Stimulated activated CD4-positive, alpha-beta T cell treated with anti-CD3 and anti-CD28 coated beads, Interleukin-12 subunit alpha, Interleukin-12 subunit beta, amount 100 ng/mL, for 24 hours (primary cell): ENCODE measurements around the gene UBE4B.
"Not testable (repeated sequence)": the region's sequence is repeated elsewhere in the genome, so short reads cannot be mapped to it uniquely, and the experiment has no call there.

Experiments
- DNase-seq, 2 experiments: peaks; one replicate each; pipeline ENCODE4 v3.0.0-alpha.2; 2020; ENCODE audit warnings: low read depth in 2 of 2

The UBE4B gene

GRCh38 chr1:10071640-10072039 is 38.9 kb downstream of the UBE4B start:
- DNase-seq, result no peak

GRCh38 chr1:10073371-10073770 is 40.6 kb downstream of the UBE4B start:
- DNase-seq, result not testable (repeated sequence)

GRCh38 chr1:10074059-10074851 is 41.5 kb downstream of the UBE4B start:
- peak; percentile 31 to 63 for DNase-seq

- no peak for DNase-seq
Observed at GRCh38 chr1:10074852-10075730, 42.3 kb downstream of the UBE4B start.

- DNase-seq, result no peak
Observed at GRCh38 chr1:10075732-10076131, 43.0 kb downstream of the UBE4B start.

DNA sequence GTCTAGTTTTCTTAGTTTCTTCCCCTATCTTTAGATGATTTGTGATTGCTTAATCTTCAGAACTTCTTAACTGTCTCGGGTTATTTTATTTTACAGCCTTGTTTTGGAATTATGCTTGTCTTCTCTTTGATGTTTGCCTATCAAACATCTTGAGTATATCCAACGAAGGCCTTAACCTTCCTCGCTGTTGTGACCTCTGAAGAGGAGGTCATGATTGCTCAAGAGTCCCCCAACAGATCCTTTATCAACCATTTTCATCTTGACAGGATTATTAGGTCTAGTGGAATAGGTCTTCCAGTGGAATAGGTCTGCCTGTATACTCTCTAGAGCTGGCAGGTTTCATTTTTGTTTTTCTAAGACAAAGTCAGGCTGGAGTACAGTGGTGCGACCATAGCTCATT is 45.7 kb downstream of the UBE4B start:
- DNase-seq, result no peak

DNA sequence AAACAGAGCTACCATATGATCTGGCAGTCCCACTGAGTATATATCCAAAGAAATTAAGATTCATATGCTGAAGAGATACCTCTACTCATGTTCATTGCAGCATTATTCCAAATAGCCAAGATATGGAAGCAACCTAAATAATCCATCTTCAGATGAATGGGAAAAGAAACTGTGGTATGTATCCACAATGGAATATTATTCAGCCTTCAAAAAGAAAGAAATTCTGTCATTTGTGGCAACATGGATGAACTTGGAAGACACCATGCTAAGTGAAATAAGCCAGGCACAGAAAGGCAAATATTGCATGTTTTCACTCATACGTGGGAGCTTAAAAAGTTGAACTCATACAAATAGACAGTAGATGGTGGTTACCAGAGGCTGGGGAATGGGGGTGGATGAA is 47.8 kb downstream of the UBE4B start:
- no peak for DNase-seq

DNA sequence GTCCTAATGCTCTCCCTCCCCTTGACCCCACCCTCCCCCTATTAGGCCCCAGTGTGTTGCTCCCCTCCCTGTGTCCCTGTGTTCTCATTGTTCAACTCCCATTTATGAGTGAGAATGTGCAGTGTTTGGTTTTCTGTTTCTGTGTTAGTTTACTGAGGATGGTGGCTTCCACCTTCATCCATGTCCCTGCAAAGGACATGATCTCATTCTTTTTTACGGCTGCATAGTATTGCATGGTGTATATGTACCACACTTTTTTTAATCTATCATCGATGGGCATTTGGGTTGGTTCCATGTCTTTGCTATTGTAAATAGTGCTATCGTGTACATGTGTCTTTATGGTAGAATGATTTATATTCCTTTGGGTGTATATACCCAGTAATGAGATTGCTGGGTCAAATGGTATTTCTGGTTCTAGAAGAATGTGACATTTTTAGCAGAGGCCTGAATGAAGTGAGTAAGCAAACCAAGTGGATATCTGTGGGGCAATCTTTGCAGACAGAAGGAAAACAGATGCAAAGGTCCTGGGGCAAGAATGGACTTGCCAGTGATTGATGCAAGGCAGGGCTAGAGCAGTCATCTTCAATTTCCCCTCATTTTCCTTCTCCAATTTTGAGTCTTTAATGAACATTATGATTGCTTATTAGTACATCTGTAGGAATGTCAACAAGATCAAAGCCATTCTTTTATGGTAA is 50.2 kb downstream of the UBE4B start:
- no peak for DNase-seq

DNA sequence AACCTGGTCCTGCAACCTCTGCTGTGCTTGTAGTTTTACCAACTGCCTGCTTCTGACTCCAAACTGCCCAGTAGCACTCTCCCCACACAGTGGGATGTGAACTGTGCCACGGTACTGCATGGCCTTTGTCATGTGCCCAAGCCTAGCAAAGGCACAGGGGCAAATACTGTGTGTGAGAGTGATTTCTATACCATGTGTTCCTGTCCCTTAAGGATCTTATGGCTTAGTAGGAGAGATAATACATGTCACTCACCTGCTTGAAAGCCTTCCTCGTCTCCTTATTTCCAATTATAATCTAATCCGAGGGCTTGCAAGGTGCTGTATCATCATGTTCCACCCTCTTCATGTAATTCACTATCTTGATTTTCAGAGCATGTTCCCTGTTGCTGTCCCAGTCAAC is 51.3 kb downstream of the UBE4B start:
- no peak for DNase-seq

DNA sequence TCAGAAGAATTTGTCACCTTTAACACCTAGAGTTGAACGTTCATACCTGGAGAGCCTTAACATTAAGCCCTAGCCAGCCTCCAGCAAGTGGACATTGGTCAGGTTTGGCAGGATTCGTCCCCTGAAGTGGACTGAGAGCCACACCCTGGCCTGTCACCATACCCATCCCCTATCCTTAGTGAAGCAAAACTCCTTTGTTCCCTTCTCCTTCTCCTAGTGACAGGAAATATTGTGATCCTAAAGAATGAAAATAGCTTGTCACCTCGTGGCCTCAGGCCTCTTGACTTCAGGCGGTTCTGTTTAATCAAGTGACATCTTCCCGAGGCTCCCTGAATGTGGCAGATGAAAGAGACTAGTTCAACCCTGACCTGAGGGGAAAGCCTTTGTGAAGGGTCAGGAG is 52.3 kb downstream of the UBE4B start:
- no peak for DNase-seq

DNA sequence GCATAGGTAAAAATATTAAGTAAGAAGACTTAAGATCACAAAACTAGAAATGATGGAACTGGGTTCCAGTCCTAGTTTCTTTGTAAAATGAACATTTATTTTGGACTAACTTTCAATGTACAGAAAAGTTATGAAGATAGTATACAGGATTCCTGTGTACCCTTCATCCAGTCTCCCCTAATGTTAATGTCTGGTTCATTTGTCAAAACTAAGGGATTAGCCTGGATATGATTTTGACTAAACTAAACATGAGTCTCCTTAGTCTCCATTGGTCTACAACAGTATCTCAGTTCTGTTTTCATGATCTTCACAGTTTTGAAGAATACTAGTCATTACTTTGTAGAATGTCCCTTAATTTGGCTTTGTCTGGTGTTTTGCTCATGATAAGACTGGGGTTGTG is 54.5 kb downstream of the UBE4B start:
- DNase-seq, result no peak

GRCh38 chr1:10101929-10102328 is 69.2 kb downstream of the UBE4B start:
- DNase-seq, result no peak

DNA sequence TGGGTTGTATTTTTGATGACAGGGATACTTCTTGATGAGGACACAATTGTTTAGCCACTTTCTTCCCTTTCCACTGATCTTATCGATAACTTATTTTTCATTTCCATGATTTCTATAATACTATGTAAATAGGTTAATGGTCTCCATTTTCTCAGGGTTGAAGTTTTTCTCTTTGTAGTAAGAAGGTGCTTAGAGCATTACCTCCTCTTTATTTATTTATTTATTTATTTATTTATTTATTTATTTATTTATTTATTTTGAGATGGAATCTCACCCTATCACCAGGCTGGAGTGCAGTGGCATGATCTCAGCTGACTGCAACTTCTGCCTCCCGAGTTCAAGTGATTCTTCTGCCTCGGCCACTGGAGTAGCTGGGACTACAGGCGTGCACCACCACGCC is 70.4 kb downstream of the UBE4B start:
- no peak for DNase-seq

- DNase-seq, result no peak
Observed at GRCh38 chr1:10104834-10105233, 72.1 kb downstream of the UBE4B start.

GRCh38 chr1:10105484-10105883 is 72.7 kb downstream of the UBE4B start:
- DNase-seq, result no peak

DNA sequence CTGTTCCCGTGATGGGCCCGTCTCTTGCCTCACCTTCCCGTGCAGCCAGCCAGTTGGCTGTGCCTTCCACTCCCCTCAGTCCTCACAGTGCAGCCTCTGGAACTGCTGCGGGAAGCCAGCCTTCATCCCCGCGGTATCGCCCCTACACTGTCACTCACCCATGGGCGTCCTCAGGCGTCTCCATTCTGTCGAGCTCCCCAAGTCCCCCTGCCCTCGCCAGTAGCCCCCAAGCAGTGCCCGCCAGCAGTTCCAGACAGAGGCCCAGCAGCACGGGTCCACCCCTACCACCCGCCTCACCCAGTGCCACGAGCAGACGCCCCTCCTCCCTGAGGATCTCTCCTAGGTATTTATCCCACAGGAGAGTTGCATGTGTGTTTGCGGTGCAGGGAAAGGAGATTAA is 73.5 kb downstream of the UBE4B start:
- no peak for DNase-seq

DNA sequence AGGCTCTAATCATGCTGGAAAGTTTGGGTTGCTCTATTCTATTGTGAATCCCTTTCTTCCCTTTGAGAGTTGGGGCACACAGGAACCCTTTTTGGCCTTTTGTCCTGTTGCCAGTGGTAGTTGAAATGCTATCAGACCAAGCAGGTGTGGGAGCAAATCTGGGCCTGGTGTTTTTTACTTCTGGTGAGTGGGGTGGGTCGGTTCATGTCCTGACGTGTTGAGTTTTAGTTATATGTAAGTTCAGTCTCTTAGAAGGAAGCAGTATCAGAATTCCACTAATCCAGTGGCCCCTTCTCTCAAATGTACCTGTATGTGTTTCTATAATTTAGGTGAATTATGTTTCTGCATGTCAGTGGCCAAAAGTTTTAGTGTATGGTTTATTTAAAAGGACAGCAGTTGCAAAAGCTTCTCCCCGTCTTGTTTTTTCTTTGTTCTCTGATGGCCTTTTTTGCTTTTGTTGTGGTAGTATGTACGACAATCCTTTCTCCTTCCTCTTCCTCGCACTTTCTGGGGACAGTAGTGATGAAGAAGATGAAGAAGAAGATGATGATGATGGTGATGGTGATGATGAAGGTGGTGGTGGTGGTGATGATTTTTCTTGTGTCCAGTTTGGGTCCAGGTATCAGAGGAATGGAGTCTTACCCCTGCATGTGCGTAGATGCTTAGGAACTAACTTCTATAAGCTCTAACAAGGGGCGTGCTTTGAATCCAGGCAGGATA is 74.2 kb downstream of the UBE4B start:
- DNase-seq, result no peak

DNA sequence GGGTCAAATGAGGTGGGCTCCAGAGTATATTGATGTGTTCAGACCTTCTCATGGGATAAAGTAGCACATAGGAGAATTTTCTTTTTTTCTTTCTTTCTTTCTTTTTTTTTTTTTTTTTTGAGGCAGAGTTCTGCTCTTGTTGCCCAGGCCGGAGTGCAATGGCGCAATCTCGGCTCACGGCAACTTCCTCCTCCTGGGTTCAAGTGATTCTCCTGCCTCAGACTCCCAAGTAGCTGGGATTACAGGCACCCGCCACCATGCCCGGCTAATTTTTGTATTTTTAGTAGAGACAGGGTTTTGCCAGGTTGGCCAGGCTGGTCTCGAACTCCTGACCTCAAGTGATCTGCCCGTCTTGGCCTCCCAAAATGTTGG is 74.7 kb downstream of the UBE4B start:
- DNase-seq, result not testable (repeated sequence)

DNA sequence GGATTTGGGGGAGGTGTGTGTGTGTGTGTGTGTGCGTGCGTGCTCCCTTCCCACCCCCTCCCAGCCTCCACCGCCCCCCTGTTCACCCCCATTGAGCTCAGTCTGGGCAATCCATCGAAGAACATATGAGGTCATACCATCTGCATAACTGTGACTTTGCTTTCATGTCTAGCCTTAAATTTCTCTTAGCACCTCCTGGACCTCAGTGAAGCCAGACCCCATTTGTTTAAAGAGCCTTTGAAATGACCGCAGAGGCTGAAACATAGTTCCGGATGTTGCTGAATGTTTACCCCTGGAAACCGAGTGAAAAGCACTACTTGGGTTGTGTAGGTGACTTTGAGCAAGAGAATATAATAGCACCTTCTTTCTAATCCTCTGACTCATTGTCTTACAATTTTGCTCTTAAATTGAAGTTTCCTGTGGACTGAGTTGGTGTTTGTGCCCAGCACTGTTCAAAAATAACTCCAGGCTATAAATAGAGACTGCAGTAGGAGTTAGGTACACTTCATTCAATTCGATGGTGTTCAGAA is 75.4 kb downstream of the UBE4B start:
- DNase-seq, result no peak

DNA sequence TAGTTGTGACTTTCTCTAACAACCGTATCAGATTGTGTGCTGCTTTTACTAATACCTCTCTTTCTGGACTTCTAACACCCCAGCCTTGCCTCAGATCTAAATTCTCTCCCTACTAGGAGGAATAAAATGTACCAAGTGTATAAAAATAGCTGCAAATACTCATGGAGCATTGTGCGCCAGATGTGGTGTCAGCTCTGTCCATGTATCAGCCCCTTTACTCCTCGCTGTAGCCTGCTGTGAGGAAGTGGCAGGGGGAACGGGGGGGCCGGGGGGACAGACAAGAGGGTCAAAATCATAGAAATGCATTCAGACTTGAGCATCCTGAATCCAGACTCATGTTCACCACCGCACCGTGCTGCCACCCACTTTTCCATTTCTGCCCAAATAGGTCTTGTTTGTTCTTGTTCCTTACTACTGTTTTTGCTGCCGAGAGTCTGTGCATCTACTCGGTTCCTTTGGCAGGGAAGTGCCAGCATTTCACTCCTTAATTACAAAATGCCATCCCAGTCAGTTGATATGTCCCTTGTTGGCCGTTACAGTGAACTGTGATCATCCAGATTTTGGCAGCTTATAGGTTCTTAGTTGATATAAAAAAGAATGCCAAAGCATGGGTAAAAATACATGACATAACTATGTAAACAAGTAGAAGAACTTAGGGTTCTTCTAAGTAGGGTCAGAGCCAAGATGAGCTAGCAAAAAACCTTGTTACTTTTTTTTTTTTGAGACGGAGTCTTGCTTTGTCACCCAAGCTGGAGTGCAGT is 76.4 kb downstream of the UBE4B start:
- DNase-seq, result no peak

DNA sequence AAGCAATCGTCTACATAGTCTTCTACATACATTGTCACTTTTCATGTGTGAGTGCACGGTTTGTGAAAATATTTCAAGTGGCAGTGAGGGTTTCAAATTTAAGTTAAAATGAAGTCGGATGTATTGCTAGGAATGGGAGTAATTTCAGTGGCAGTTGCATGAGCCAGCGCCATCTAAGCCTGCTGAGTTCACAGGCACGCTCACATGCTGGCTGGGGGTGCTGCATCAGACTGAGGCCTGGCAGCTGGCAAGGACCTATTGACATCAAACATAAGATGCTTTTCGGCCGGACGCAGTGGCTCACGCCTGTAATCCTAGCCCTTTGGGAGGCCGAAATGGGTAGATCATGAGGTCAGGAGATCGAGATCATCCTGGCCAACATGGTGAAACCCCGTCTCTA is 80.7 kb downstream of the UBE4B start:
- no peak for DNase-seq
